HepG2 (cell line): ENCODE results near the gene CPSF7. TPM values are rescaled to one million over a fixed set of nuclear protein-coding genes. Genes with fewer than 3 reads are reported as not detected.

ENCODE experiments used
- ATAD3A ChIP-seq: sonication (generic); formaldehyde crosslinking; IDR thresholded peaks from 2 replicates; pipeline ENCODE4 v1.4.0; 2020; ENCODE audit warnings: missing genetic modification reagents
- CSRNP2 ChIP-seq: sonication (generic); formaldehyde crosslinking; conservative IDR thresholded peaks from 2 replicates; pipeline ENCODE4 v1.8.0; 2022; ENCODE audit warnings: low read depth, missing genetic modification reagents
- GATAD2A ChIP-seq: IDR thresholded peaks from 2 replicates; pipeline ENCODE4 v1.6.1; 2016
- KAT2B ChIP-seq: fragments of 150-350 bp; IDR thresholded peaks from 2 replicates; pipeline ENCODE4 v1.6.1; 2014; ENCODE audit warnings: low read depth, low read length, borderline replicate concordance
- LRRFIP1 ChIP-seq: sonication (generic); formaldehyde crosslinking; conservative IDR thresholded peaks from 2 replicates; pipeline ENCODE4 v1.4.0; 2020; ENCODE audit warnings: missing genetic modification reagents
- NKX3-1 ChIP-seq: sonication (generic); formaldehyde crosslinking; IDR thresholded peaks from 2 replicates; pipeline ENCODE4 v1.5.0; 2020; ENCODE audit warnings: missing genetic modification reagents
- SYNCRIP ChIP-seq: fragments of 200-400 bp; formaldehyde crosslinking; IDR thresholded peaks from 2 replicates; pipeline ENCODE4 v1.6.1; 2018; ENCODE audit warnings: mild to moderate bottlenecking, low read depth, low read length; ENCODE audit not compliant: insufficient read depth
- ZBTB33 ChIP-seq: sonication (generic); formaldehyde crosslinking; IDR thresholded peaks from 2 replicates; pipeline ENCODE4 v1.4.0; 2020; ENCODE audit warnings: missing genetic modification reagents
- ZNF513 ChIP-seq: sonication (generic); formaldehyde crosslinking; conservative IDR thresholded peaks from 2 replicates; pipeline ENCODE4 v1.5.0; 2020; ENCODE audit warnings: missing genetic modification reagents
- ZNF766 ChIP-seq: sonication (generic); formaldehyde crosslinking; IDR thresholded peaks from 2 replicates; pipeline ENCODE4 v1.5.0; 2020; ENCODE audit warnings: missing genetic modification reagents, borderline replicate concordance
- ZNF784 ChIP-seq: sonication (generic); formaldehyde crosslinking; IDR thresholded peaks from 2 replicates; pipeline ENCODE4 v1.5.1; 2020; ENCODE audit warnings: missing genetic modification reagents, mild to moderate bottlenecking, borderline replicate concordance
- polyA plus RNA-seq, 8 experiments: library from polyadenylated mRNA; depleted of rRNA in 3 of 8; stranded (reverse) in 7 of 8; unstranded in 1 of 8; fragments of >200 nt; fragmentation: Illumina TruSeq in 4 of 8; extraction: Trizol in 4 of 8; gene quantifications; 2 replicates each; pipeline versions ENCODE4 v1.2.1 to v1.2.3, GENCODE V29; 2011 to 2016; ENCODE audit warnings: low read depth in 4 of 8, missing spikeins in 1 of 8, mixed read lengths in 1 of 8; ENCODE audit not compliant: insufficient read depth in 1 of 8
- total RNA-seq, 5 experiments: library from RNA; depleted of rRNA; stranded (reverse); fragments of >200 nt; fragmentation: Illumina TruSeq; extraction: Trizol; gene quantifications; 2 replicates each; pipeline ENCODE4 v1.2.3, GENCODE V29; 2016; ENCODE audit warnings: low read depth in 1 of 5

The CPSF7 gene
- total and polyA plus RNA-seq, 2 of the 13 experiments (the other 11 are each of a cell fraction or from before 2014, with no cell fraction given): 34.1 to 36.8 TPM

- TF ChIP-seq CSRNP2 (CRISPR knock-in tag) (no peak), ZNF513 (no peak), ZNF766 (CRISPR knock-in tag) (no peak), ATAD3A (CRISPR knock-in tag) (no peak), NKX3-1 (CRISPR knock-in tag) (no peak), ZBTB33 (CRISPR knock-in tag) (no peak), ZNF784 (CRISPR knock-in tag) (no peak), SYNCRIP (no peak), GATAD2A (CRISPR knock-in tag) (no peak), KAT2B (no peak), LRRFIP1 (CRISPR knock-in tag) (no peak)
These were observed 56.9 kb downstream of the CPSF7 start (continued) for GRCh38 chr11:61372659-61373420.
